ENCODE results near the gene ABCF2. TPM values are rescaled to one million over a fixed set of nuclear protein-coding genes. Genes with fewer than 3 reads are reported as not detected.

Gene ABCF2
- total RNA-seq, 3 donors from 2014 or later, result 35.6 to 58.7 (median 42.2) TPM

- no peak for DNase-seq (ENCODE audit: low spot score in 2 of 2)
- Histone ChIP-seq H3K27me3 (no peaks in the 10 kb centered on the region), H3K9me3 (no peaks in the 10 kb centered on the region), H3K36me3 (no peaks in the 10 kb centered on the region), H3K4me1 (no peaks in the 10 kb centered on the region), H3K27ac (no peak within 1 kb of the TSS), H3K4me3 (no peak within 1 kb of the TSS)
- no peak for TF ChIP-seq CTCF (IDR thresholded peaks at IDR 0.05)
- intact Hi-C loops (cut with DNase I; ENCODE audit: low total_unique reads), result no loop called here
Measured at GRCh38 chr7:151210087-151210854, 16.7 kb downstream of the ABCF2 start, which contains the start of gene H2BK1. TSS of gene H2BK1 (minus strand) at chr7:151210488. CDS start at chr7:151210318, 170 bp downstream.

- peaks cover 0 to 3% of the 10 kb centered on the region in 2 donors for H3K27me3 ChIP-seq
- no peak overlapping the region for H3K4me3 ChIP-seq
- no peak overlapping the region for H3K27ac ChIP-seq
- H3K9me3 ChIP-seq, result no peaks in the 10 kb centered on the region
- TF ChIP-seq POLR2A (IDR thresholded peaks at IDR 0.05), result no peak
- TF ChIP-seq POLR2AphosphoS5 (IDR thresholded peaks at IDR 0.05), result no peak
- TF ChIP-seq CTCF (IDR thresholded peaks at IDR 0.05), result no peak
- intact Hi-C loops (cut with DNase I; ENCODE audit: low total_unique reads), result no loop called here
- H3K4me1 ChIP-seq, result no peaks in the 10 kb centered on the region
- DNase-seq (ENCODE audit: low spot score in 2 of 2), result no peak
- no peaks in the 10 kb centered on the region for H3K36me3 ChIP-seq
Measured at GRCh38 chr7:151209588-151209987, 17.4 kb downstream of the ABCF2 start.

- peaks cover 0 to 7% of the 10 kb centered on the region in 2 donors for H3K27me3 ChIP-seq
- intact Hi-C loops (cut with DNase I; ENCODE audit: low total_unique reads), result no loop called here
- no peak for DNase-seq (ENCODE audit: low spot score in 2 of 2)
- no peak overlapping the region for H3K4me3 ChIP-seq
- H3K36me3 ChIP-seq, result no peaks in the 10 kb centered on the region
- TF ChIP-seq POLR2A (IDR thresholded peaks at IDR 0.05) (no peak), POLR2AphosphoS5 (IDR thresholded peaks at IDR 0.05) (no peak), CTCF (IDR thresholded peaks at IDR 0.05) (no peak)
- no peaks in the 10 kb centered on the region for H3K4me1 ChIP-seq
- H3K27ac ChIP-seq, result no peak overlapping the region
- no peaks in the 10 kb centered on the region for H3K9me3 ChIP-seq
Measured at GRCh38 chr7:151208253-151208862, 18.6 kb downstream of the ABCF2 start.

- intact Hi-C loops (cut with DNase I; ENCODE audit: low total_unique reads), result no loop called here
- H3K27me3 ChIP-seq, result peaks cover 0 to 7% of the 10 kb centered on the region in 2 donors
- no peaks in the 10 kb centered on the region for H3K36me3 ChIP-seq
- H3K4me1 ChIP-seq, result no peaks in the 10 kb centered on the region
- no peak overlapping the region for H3K27ac ChIP-seq
- H3K4me3 ChIP-seq, result no peak overlapping the region
- H3K9me3 ChIP-seq, result no peaks in the 10 kb centered on the region
- DNase-seq (ENCODE audit: low spot score in 2 of 2), result no peak
- TF ChIP-seq CTCF (IDR thresholded peaks at IDR 0.05) (no peak), POLR2AphosphoS5 (IDR thresholded peaks at IDR 0.05) (no peak), POLR2A (IDR thresholded peaks at IDR 0.05) (no peak)
Measured at GRCh38 chr7:151207804-151208203, 19.2 kb downstream of the ABCF2 start.

GRCh38 chr7:151207315-151207714, 19.7 kb downstream of the ABCF2 start:
- no peak overlapping the region for H3K27ac ChIP-seq
- H3K36me3 ChIP-seq, result no peaks in the 10 kb centered on the region
- intact Hi-C loops (cut with DNase I; ENCODE audit: low total_unique reads), result no loop called here
- H3K9me3 ChIP-seq, result no peaks in the 10 kb centered on the region
- no peak for TF ChIP-seq CTCF (IDR thresholded peaks at IDR 0.05)
- no peak for TF ChIP-seq POLR2A (IDR thresholded peaks at IDR 0.05)
- H3K4me3 ChIP-seq, result no peak overlapping the region
- H3K27me3 ChIP-seq, result peaks cover 0 to 7% of the 10 kb centered on the region in 2 donors
- H3K4me1 ChIP-seq, result no peaks in the 10 kb centered on the region
- DNase-seq (ENCODE audit: low spot score in 2 of 2), result no peak
